Hepatocyte (in vitro differentiated cells): Measurements from ENCODE around the gene SET. TPM values are rescaled to one million over a fixed set of nuclear protein-coding genes. Genes with fewer than 3 reads are reported as not detected.
"Not testable (repeated sequence)": the region's sequence is repeated elsewhere in the genome, so short reads cannot be mapped to it uniquely, and the experiment has no call there.

ENCODE experiments used
- DNase-seq: peaks from one replicate; pipeline ENCODE4 v3.0.0-alpha.2; 2016; ENCODE audit warnings: low spot score
- H2AFZ ChIP-seq: fragments of 200-600 bp; sonication (generic); 2 replicates; pipeline ENCODE4 v1.6.0; 2016; ENCODE audit warnings: antibody characterized with exemption, mild to moderate bottlenecking
- H3K27ac ChIP-seq: fragments of 200-600 bp; sonication (generic); 2 replicates; pipeline ENCODE4 v1.5.1; 2016; ENCODE audit warnings: mild to moderate bottlenecking
- H3K27me3 ChIP-seq: fragments of 200-600 bp; sonication (generic); 2 replicates; pipeline ENCODE4 v1.6.1; 2016
- H3K36me3 ChIP-seq: fragments of 200-600 bp; sonication (generic); replicated peaks from 2 replicates; pipeline ENCODE4 v1.5.1; 2016; ENCODE audit warnings: low read depth; ENCODE audit not compliant: insufficient read depth
- H3K4me1 ChIP-seq: fragments of 200-600 bp; sonication (generic); 2 replicates; pipeline ENCODE4 v1.5.1; 2016; ENCODE audit warnings: mild to moderate bottlenecking, moderate library complexity; ENCODE audit not compliant: insufficient read depth
- H3K4me2 ChIP-seq: fragments of 200-600 bp; sonication (generic); 2 replicates; pipeline ENCODE4 v1.6.0; 2016
- H3K4me3 ChIP-seq: fragments of 200-600 bp; sonication (generic); 2 replicates; pipeline ENCODE4 v1.5.1; 2016; ENCODE audit warnings: mild to moderate bottlenecking
- H3K79me2 ChIP-seq: fragments of 200-600 bp; sonication (generic); 2 replicates; pipeline ENCODE4 v1.6.0; 2017; ENCODE audit warnings: mild to moderate bottlenecking
- H3K9me2 ChIP-seq: fragments of 200-600 bp; sonication (generic); replicated peaks from 2 replicates; pipeline ENCODE4 v1.6.0; 2017; ENCODE audit warnings: mild to moderate bottlenecking; ENCODE audit not compliant: insufficient read depth
- H3K9me3 ChIP-seq: fragments of 200-600 bp; sonication (generic); 2 replicates; pipeline ENCODE4 v1.5.1; 2016; ENCODE audit warnings: low read depth, mild to moderate bottlenecking
- H4K20me1 ChIP-seq: fragments of 200-600 bp; sonication (generic); 2 replicates; pipeline ENCODE4 v1.6.0; 2016; ENCODE audit warnings: mild to moderate bottlenecking; ENCODE audit not compliant: insufficient read depth, poor library complexity, severe bottlenecking
- EZH2 ChIP-seq: fragments of 200-600 bp; sonication (generic); IDR thresholded peaks from 2 replicates; pipeline ENCODE4 v1.6.1; 2016; ENCODE audit warnings: antibody characterized with exemption, mild to moderate bottlenecking, borderline replicate concordance
- EZH2phosphoT487 ChIP-seq: fragments of 200-600 bp; sonication (generic); IDR thresholded peaks from one replicate; pipeline ENCODE4 v1.6.1; 2018; ENCODE audit warnings: antibody characterized with exemption, mild to moderate bottlenecking, low read depth, moderate library complexity; ENCODE audit not compliant: unreplicated experiment, severe bottlenecking
- WGBS: methylation state at CpG from one replicate; pipeline ENCODE4 v1.1.6; 2016; ENCODE audit warnings: low lambda C conversion rate; ENCODE audit errors: missing lambda C conversion rate; 5-methylcytosine and 5-hydroxymethylcytosine counted together
- polyA plus RNA-seq: library from polyadenylated mRNA; unstranded; fragments of >200 nt; fragmentation: Nextera tagmentation; extraction: Ambion mirVana; gene quantifications from 2 replicates; pipeline ENCODE4 v1.2.1, GENCODE V29; 2016
- total RNA-seq: library from RNA; depleted of rRNA; stranded (reverse); fragments of >200 nt; gene quantifications from 2 replicates; pipeline ENCODE4 v1.2.3, GENCODE V29; 2014
- TF ChIP-seq, protein P1 (sequence below): fragments of 200-600 bp; sonication (generic); IDR thresholded peaks from 2 replicates; pipeline ENCODE4 v1.5.1; 2016; ENCODE audit warnings: antibody characterized with exemption, mild to moderate bottlenecking; ENCODE audit not compliant: poor library complexity

The SET gene
- total and polyA plus RNA-seq, 2 experiments from 2014 or later = 217 to 416 TPM

DNA sequence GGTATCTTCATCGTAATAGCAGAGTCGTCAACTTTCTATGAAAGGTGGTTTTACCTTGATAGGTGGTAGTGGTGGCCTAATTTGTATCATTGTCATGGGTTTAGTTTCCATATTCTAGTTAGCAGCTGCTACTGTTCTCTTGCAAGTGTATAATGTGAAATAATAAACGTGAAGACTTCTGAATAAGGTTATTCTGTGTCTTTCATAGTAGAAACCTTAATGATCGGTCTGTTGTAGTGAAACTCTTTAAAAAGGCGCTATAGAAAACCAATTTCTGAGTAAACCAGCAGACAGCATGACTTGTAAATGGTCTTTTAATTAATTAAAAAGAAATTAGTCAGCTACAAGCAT is 1.6 kb downstream of the SET start:
- Histone ChIP-seq H2AFZ (no peak overlapping the region), H3K36me3 (peaks cover 13% of the 10 kb centered on the region), H3K9me3 (no peaks in the 10 kb centered on the region), H3K4me3 (peak overlapping the region; percentile 73), H3K27ac (peak overlapping the region; percentile 71), H3K4me2 (peak overlapping the region; percentile 81), H4K20me1 (peaks cover 38% of the 10 kb centered on the region), H3K79me2 (peaks cover 72% of the 10 kb centered on the region), H3K4me1 (peaks cover 30% of the 10 kb centered on the region), H3K9me2 (no peaks in the 10 kb centered on the region), H3K27me3 (no peaks in the 10 kb centered on the region)
- DNase-seq = no peak
- TF ChIP-seq, protein P1, sequence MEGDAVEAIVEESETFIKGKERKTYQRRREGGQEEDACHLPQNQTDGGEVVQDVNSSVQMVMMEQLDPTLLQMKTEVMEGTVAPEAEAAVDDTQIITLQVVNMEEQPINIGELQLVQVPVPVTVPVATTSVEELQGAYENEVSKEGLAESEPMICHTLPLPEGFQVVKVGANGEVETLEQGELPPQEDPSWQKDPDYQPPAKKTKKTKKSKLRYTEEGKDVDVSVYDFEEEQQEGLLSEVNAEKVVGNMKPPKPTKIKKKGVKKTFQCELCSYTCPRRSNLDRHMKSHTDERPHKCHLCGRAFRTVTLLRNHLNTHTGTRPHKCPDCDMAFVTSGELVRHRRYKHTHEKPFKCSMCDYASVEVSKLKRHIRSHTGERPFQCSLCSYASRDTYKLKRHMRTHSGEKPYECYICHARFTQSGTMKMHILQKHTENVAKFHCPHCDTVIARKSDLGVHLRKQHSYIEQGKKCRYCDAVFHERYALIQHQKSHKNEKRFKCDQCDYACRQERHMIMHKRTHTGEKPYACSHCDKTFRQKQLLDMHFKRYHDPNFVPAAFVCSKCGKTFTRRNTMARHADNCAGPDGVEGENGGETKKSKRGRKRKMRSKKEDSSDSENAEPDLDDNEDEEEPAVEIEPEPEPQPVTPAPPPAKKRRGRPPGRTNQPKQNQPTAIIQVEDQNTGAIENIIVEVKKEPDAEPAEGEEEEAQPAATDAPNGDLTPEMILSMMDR = no peak
- TF ChIP-seq EZH2 (no peak), EZH2phosphoT487 (no peak)
- WGBS = 9% methylated on average over 5 of the region's 5 CpGs

DNA sequence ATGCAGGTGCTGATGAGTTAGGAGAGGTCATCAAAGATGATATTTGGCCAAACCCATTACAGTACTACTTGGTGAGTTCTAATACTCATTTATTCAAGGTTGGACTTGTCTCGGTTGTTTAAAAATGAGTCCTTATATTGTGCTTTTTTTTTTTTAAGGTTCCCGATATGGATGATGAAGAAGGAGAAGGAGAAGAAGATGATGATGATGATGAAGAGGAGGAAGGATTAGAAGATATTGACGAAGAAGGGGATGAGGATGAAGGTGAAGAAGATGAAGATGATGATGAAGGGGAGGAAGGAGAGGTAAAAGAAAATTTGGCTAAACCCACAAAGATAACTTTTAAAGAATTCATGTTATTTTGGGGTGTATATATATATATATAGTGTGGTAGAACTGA is 4.7 kb downstream of the SET start:
- not testable (repeated sequence) for H3K27me3 ChIP-seq
- 99% methylated on average over 3 of the region's 3 CpGs for WGBS
- peaks cover 38% of the 10 kb centered on the region for H4K20me1 ChIP-seq

DNA sequence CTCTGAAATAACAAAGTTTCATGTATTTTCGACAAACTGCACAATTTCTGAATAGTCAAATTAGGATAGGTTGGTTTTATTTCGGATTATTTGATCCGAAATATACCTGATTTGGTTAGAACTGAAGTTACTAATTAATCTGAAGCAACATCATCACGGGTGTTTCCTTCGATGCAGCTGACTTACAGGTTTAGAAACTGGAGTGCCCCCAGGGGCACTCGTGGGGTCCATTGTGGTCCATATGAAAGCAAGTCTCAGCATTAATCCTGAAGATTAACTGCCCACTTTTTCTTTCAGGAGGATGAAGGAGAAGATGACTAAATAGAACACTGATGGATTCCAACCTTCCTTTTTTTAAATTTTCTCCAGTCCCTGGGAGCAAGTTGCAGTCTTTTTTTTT is 5.3 kb downstream of the SET start:
- H3K4me2 ChIP-seq = no peak overlapping the region
- no peaks in the 10 kb centered on the region for H3K9me2 ChIP-seq
- no peak overlapping the region for H3K27ac ChIP-seq
- no peak overlapping the region for H3K4me3 ChIP-seq
- H2AFZ ChIP-seq = no peak overlapping the region
- H3K36me3 ChIP-seq = peaks cover 13% of the 10 kb centered on the region
- 90% methylated on average over 6 of the region's 6 CpGs for WGBS
- DNase-seq = no peak
- peaks cover 38% of the 10 kb centered on the region for H4K20me1 ChIP-seq
- TF ChIP-seq EZH2 = no peak
- H3K9me3 ChIP-seq = no peaks in the 10 kb centered on the region
- H3K27me3 ChIP-seq = no peaks in the 10 kb centered on the region
- peaks cover 48% of the 10 kb centered on the region for H3K79me2 ChIP-seq
- peaks cover 10% of the 10 kb centered on the region for H3K4me1 ChIP-seq

More for the DNA sequence above, 4.7 kb downstream of the SET start:
- H3K27ac ChIP-seq, H3K4me3 ChIP-seq, DNase-seq, H3K4me2 ChIP-seq, H3K9me2 ChIP-seq, H2AFZ ChIP-seq, H3K9me3 ChIP-seq: not testable (repeated sequence)
- peaks cover 10% of the 10 kb centered on the region for H3K4me1 ChIP-seq
- H3K36me3 ChIP-seq = peaks cover 13% of the 10 kb centered on the region
- H3K79me2 ChIP-seq = peaks cover 49% of the 10 kb centered on the region

DNA sequence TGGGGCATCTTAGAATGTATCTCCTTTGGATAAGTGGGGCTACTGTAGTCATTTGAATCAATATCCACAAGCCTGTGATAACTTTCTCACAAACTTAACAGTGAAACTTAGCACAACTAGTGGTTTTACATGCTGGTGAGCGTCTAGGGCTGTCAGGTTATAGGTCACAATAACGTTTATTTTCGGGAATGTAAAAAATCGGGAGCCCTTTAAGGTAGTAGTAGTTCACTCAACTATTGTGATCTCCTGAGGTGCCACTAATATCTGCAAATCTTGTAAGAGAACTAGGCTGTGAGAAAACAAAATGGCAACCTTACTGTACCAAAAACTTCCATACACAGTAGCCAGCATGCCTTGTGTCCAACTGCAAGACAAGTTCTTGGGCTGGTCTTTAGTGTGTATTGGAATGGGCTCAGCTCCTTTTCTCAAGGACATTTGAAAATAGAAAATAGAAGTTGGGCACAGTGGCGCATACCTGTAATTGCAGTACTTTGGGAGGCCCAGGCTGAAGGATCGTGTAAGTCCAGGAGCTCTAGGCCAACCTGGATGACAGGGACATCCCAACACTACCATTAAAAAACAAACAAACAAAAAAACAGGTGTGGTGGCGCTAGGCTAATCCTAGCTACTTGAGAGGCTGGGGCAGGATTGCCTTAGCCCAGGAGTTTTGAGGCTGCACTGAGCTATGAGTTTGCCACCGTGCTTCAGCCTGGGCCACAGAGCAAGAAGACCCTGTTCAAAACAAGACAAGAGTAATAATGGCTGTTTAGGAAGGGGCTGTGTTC is 8.1 kb downstream of the SET start:
- H4K20me1 ChIP-seq = peaks cover 16% of the 10 kb centered on the region
- H3K4me2 ChIP-seq = no peak overlapping the region
- H3K4me3 ChIP-seq = no peak overlapping the region

DNA sequence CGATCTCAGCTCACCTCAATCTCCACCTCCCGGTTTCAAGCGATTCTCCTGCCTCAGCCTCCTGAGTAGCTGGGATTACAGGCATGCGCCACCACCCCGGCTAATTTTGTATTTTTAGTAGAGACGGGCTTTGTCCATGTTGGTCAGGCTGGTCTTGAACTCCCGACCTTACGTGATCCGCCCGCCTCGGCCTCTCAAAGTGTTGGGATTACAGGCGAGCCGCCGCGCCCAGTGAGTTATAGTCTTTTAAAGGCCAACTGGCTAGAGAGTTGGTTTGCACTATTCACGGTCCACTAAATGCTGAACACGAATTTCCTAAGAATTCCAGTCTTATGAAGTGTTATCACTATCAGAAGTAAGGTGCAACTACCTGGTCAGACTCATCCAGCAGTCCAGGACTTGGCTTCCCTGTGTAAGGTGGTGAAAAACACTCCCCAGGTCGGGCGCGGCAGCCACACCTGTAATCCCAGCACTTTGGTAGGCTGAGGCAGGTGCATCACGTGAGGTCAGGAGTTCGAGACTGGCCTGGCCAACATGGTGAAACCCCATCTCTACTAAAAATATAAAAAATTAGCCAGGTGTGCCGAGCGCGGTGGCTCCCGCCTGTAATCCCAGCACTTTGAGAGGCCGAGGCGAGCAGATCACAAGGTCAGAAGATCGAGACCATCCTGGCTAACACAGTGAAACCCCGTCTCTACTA is 10.2 kb downstream of the SET start:
- H3K9me3 ChIP-seq = not testable (repeated sequence)
- 95% methylated on average over 28 of the region's 30 CpGs for WGBS

More for the DNA sequence above, 8.1 kb downstream of the SET start:
- Histone ChIP-seq H3K4me1 (no peaks in the 10 kb centered on the region), H3K36me3 (peaks cover 13% of the 10 kb centered on the region), H3K27me3 (no peaks in the 10 kb centered on the region), H3K79me2 (peaks cover 25% of the 10 kb centered on the region), H3K9me2 (no peaks in the 10 kb centered on the region), H3K9me3 (no peaks in the 10 kb centered on the region), H3K27ac (peak overlapping the region; percentile 47), H2AFZ (no peak overlapping the region)
- 80% methylated on average over 8 of the region's 8 CpGs for WGBS
- DNase-seq = no peak
- TF ChIP-seq, protein P1 = no peak
- TF ChIP-seq EZH2phosphoT487 (no peak), EZH2 (no peak)

More for the DNA sequence above, 10.2 kb downstream of the SET start:
- not testable (repeated sequence) for DNase-seq, H3K36me3 ChIP-seq, H3K9me2 ChIP-seq, H3K4me3 ChIP-seq, H3K27me3 ChIP-seq, H4K20me1 ChIP-seq, H3K4me1 ChIP-seq, H3K27ac ChIP-seq, H3K4me2 ChIP-seq, H2AFZ ChIP-seq, H3K79me2 ChIP-seq
